ENCODE results near the gene RBM26.

The RBM26 gene

GRCh38 chr13:79283742-79284141 lies 122.3 kb downstream of the RBM26 start:
- Histone ChIP-seq H3K9ac (ENCODE audit: low read length) (no peak overlapping the region), H3K27me3 (replicated peaks; ENCODE audit: insufficient read depth, low read length) (no peaks in the 10 kb centered on the region), H4K20me1 (ENCODE audit: insufficient read depth, low read length) (no peaks in the 10 kb centered on the region), H2AFZ (ENCODE audit: low read length) (no peak overlapping the region), H3K36me3 (replicated peaks; ENCODE audit: insufficient read depth, low read length) (no peaks in the 10 kb centered on the region), H3F3A (ENCODE audit: insufficient read depth, low read length) (no peaks in the 10 kb centered on the region), H3K4me1 (ENCODE audit: low read length) (no peaks in the 10 kb centered on the region), H3K79me2 (ENCODE audit: low read length) (no peaks in the 10 kb centered on the region), H3K27ac (ENCODE audit: low read length) (no peak overlapping the region), H3K9me3 (replicated peaks; ENCODE audit: insufficient read depth, low read length) (no peaks in the 10 kb centered on the region), H3K4me2 (ENCODE audit: low read depth, low read length) (no peak overlapping the region), H3K9me2 (replicated peaks; ENCODE audit: insufficient read depth, low read length) (no peaks in the 10 kb centered on the region), H3K4me3 (ENCODE audit: low read length) (no peak overlapping the region)
- DNase-seq = no peak
- no peak for TF ChIP-seq EZH2 (optimal IDR thresholded peaks at IDR 0.05; ENCODE audit: low read depth, low read length)
- TF ChIP-seq, protein P1, sequence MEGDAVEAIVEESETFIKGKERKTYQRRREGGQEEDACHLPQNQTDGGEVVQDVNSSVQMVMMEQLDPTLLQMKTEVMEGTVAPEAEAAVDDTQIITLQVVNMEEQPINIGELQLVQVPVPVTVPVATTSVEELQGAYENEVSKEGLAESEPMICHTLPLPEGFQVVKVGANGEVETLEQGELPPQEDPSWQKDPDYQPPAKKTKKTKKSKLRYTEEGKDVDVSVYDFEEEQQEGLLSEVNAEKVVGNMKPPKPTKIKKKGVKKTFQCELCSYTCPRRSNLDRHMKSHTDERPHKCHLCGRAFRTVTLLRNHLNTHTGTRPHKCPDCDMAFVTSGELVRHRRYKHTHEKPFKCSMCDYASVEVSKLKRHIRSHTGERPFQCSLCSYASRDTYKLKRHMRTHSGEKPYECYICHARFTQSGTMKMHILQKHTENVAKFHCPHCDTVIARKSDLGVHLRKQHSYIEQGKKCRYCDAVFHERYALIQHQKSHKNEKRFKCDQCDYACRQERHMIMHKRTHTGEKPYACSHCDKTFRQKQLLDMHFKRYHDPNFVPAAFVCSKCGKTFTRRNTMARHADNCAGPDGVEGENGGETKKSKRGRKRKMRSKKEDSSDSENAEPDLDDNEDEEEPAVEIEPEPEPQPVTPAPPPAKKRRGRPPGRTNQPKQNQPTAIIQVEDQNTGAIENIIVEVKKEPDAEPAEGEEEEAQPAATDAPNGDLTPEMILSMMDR (IDR thresholded peaks at IDR 0.05; ENCODE audit: low read length) = no peak
- TF ChIP-seq EZH2phosphoT487 (IDR thresholded peaks at IDR 0.05; ENCODE audit: low read length) = no peak

DNA sequence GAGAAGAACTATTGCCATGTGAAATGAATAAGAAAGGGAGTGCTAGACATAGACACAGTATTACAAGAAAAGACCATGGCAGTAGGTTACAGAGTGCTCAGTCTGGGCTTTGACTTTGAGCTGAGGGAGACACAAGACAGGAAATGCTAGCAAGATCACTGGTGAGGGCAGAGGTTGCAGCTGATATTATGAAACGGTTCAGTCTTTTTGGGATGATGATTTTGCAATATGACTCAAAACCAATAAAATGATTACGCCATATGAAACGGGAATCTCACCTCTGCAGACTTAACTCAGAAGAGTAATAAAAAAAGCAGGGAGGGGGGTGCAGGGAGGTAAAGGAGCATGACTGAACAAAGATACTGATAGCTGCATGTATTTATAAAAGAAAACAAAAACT lies 123.1 kb downstream of the RBM26 start:
- Histone ChIP-seq H3K9me2 (replicated peaks; ENCODE audit: insufficient read depth, low read length) (no peaks in the 10 kb centered on the region), H3K9ac (ENCODE audit: low read length) (no peak overlapping the region), H3K9me3 (replicated peaks; ENCODE audit: insufficient read depth, low read length) (no peaks in the 10 kb centered on the region), H3K4me2 (ENCODE audit: low read depth, low read length) (no peak overlapping the region), H3K4me3 (ENCODE audit: low read length) (no peak overlapping the region), H3K36me3 (replicated peaks; ENCODE audit: insufficient read depth, low read length) (no peaks in the 10 kb centered on the region), H3K27ac (ENCODE audit: low read length) (no peak overlapping the region), H2AFZ (ENCODE audit: low read length) (no peak overlapping the region), H3K4me1 (ENCODE audit: low read length) (no peaks in the 10 kb centered on the region), H3K27me3 (replicated peaks; ENCODE audit: insufficient read depth, low read length) (no peaks in the 10 kb centered on the region), H3F3A (ENCODE audit: insufficient read depth, low read length) (no peaks in the 10 kb centered on the region), H3K79me2 (ENCODE audit: low read length) (no peaks in the 10 kb centered on the region), H4K20me1 (ENCODE audit: insufficient read depth, low read length) (no peaks in the 10 kb centered on the region)
- no peak for DNase-seq
- TF ChIP-seq EZH2phosphoT487 (IDR thresholded peaks at IDR 0.05; ENCODE audit: low read length) (no peak), EZH2 (optimal IDR thresholded peaks at IDR 0.05; ENCODE audit: low read depth, low read length) (no peak)
- TF ChIP-seq, protein P1 (IDR thresholded peaks at IDR 0.05; ENCODE audit: low read length) = no peak

DNA sequence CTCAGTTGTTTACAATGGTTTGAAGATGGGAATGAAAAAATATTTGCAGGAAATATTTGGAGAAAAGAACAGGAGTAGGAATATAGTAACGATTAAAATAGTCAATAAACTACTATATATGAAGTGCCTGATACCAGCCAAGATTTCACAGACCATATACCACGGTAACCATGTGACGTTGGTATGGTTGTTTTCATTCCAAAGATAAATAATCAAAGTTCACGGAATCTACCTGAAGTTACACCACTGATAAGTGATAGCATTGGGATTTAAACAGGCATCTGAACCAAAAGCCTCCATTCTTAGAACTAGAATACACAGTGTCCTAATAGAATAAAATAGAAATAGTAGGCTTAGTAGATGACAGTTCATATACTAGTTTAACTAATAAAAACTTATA lies 123.5 kb downstream of the RBM26 start:
- no peak overlapping the region for H3K27ac ChIP-seq (ENCODE audit: low read length)
- H3K27me3 ChIP-seq (replicated peaks; ENCODE audit: insufficient read depth, low read length) = no peaks in the 10 kb centered on the region

More for the DNA sequence above, 123.5 kb downstream of the RBM26 start:
- Histone ChIP-seq H3F3A (ENCODE audit: insufficient read depth, low read length) (no peaks in the 10 kb centered on the region), H3K79me2 (ENCODE audit: low read length) (no peaks in the 10 kb centered on the region), H3K9ac (ENCODE audit: low read length) (no peak overlapping the region), H4K20me1 (ENCODE audit: insufficient read depth, low read length) (no peaks in the 10 kb centered on the region), H3K9me2 (replicated peaks; ENCODE audit: insufficient read depth, low read length) (no peaks in the 10 kb centered on the region), H3K9me3 (replicated peaks; ENCODE audit: insufficient read depth, low read length) (no peaks in the 10 kb centered on the region), H3K4me1 (ENCODE audit: low read length) (no peaks in the 10 kb centered on the region), H3K4me3 (ENCODE audit: low read length) (no peak overlapping the region), H3K4me2 (ENCODE audit: low read depth, low read length) (no peak overlapping the region), H3K36me3 (replicated peaks; ENCODE audit: insufficient read depth, low read length) (no peaks in the 10 kb centered on the region), H2AFZ (ENCODE audit: low read length) (no peak overlapping the region)
- no peak for DNase-seq
- TF ChIP-seq EZH2 (optimal IDR thresholded peaks at IDR 0.05; ENCODE audit: low read depth, low read length) = no peak
- TF ChIP-seq EZH2phosphoT487 (IDR thresholded peaks at IDR 0.05; ENCODE audit: low read length) = no peak
- TF ChIP-seq, protein P1 (IDR thresholded peaks at IDR 0.05; ENCODE audit: low read length) = no peak
